HepG2 (cell line): Measurements from ENCODE around the gene RXFP1. TPM values are rescaled to one million over a fixed set of nuclear protein-coding genes. Genes with fewer than 3 reads are reported as not detected.

Experiments used
- CBX1 ChIP-seq: IDR thresholded peaks from one replicate; pipeline ENCODE4 v1.6.1; 2016; ENCODE audit warnings: antibody characterized with exemption, low read depth
- CHD4 ChIP-seq: fragments of 200-600 bp; sonication (generic); IDR thresholded peaks from 2 replicates; pipeline ENCODE4 v1.7.0; 2017; ENCODE audit warnings: mild to moderate bottlenecking, low read length, borderline replicate concordance
- GATAD1 ChIP-seq: IDR thresholded peaks from 2 replicates; pipeline ENCODE4 v1.6.1; 2016; ENCODE audit warnings: missing genetic modification reagents, missing compliant biosample characterization
- HNRNPLL ChIP-seq: fragments of 200-400 bp; formaldehyde crosslinking; IDR thresholded peaks from 2 replicates; pipeline ENCODE4 v1.6.1; 2017; ENCODE audit warnings: mild to moderate bottlenecking, low read depth, low read length; ENCODE audit not compliant: poor library complexity, severe bottlenecking
- MTA3 ChIP-seq: sonication (generic); formaldehyde crosslinking; IDR thresholded peaks from 2 replicates; pipeline ENCODE4 v1.4.0; 2020; ENCODE audit warnings: missing genetic modification reagents
- NCOR1 ChIP-seq: fragments of 200-600 bp; sonication (generic); IDR thresholded peaks from 2 replicates; pipeline ENCODE4 v1.7.0; 2017; ENCODE audit warnings: antibody characterized with exemption, low read length, borderline replicate concordance
- PATZ1 ChIP-seq: sonication (generic); formaldehyde crosslinking; IDR thresholded peaks from 2 replicates; pipeline ENCODE4 v1.4.0; 2020; ENCODE audit warnings: missing genetic modification reagents
- PHF5A ChIP-seq: IDR thresholded peaks from one replicate; pipeline ENCODE4 v1.6.1; 2018; ENCODE audit warnings: low read depth, missing genetic modification reagents; ENCODE audit not compliant: unreplicated experiment
- SIN3B ChIP-seq: fragments of 150-350 bp; IDR thresholded peaks from 2 replicates; pipeline ENCODE4 v1.6.1; 2014; ENCODE audit warnings: low read length
- SOX6 ChIP-seq, 2 experiments: fragments of 450-650 bp in 1 of 2; sonication (generic) in 1 of 2; formaldehyde crosslinking in 1 of 2; IDR thresholded peaks; 2 replicates each; pipeline versions ENCODE4 v1.4.0 to v1.6.1; 2017 to 2020; ENCODE audit warnings: antibody characterized with exemption in 1 of 2, mild to moderate bottlenecking in 1 of 2, missing genetic modification reagents in 1 of 2
- SRSF1 ChIP-seq: fragments of 200-400 bp; formaldehyde crosslinking; optimal IDR thresholded peaks from 2 replicates; pipeline ENCODE3; 2017; ENCODE audit warnings: mild to moderate bottlenecking, low read depth, low read length, moderate library complexity
- THYN1 ChIP-seq: sonication (generic); formaldehyde crosslinking; IDR thresholded peaks from 2 replicates; pipeline ENCODE4 v1.8.1; 2023; ENCODE audit warnings: low read depth, mild to moderate bottlenecking, moderate library complexity, missing genetic modification reagents, borderline replicate concordance
- ZFP36L1 ChIP-seq: sonication (generic); formaldehyde crosslinking; IDR thresholded peaks from 2 replicates; pipeline ENCODE4 v1.8.0; 2022; ENCODE audit warnings: mild to moderate bottlenecking, missing genetic modification reagents, moderate library complexity
- ZFP37 ChIP-seq: sonication (generic); formaldehyde crosslinking; IDR thresholded peaks from 2 replicates; pipeline ENCODE4 v1.4.0; 2020; ENCODE audit warnings: missing genetic modification reagents, borderline replicate concordance
- ZMAT5 ChIP-seq: sonication (generic); formaldehyde crosslinking; IDR thresholded peaks from 2 replicates; pipeline ENCODE4 v1.5.0; 2020; ENCODE audit warnings: mild to moderate bottlenecking, low read depth, missing genetic modification reagents, borderline replicate concordance
- ZNF136 ChIP-seq: sonication (generic); formaldehyde crosslinking; IDR thresholded peaks from 2 replicates; pipeline ENCODE4 v1.8.1; 2022; ENCODE audit warnings: low read depth, mild to moderate bottlenecking, moderate library complexity, missing genetic modification reagents
- ZNF260 ChIP-seq: sonication (generic); formaldehyde crosslinking; IDR thresholded peaks from 2 replicates; pipeline ENCODE4 v1.4.0; 2020; ENCODE audit warnings: missing genetic modification reagents, low read depth, mild to moderate bottlenecking, borderline replicate concordance
- ZNF263 ChIP-seq: sonication (generic); formaldehyde crosslinking; IDR thresholded peaks from 2 replicates; pipeline ENCODE4 v1.4.0; 2020; ENCODE audit warnings: missing genetic modification reagents
- ZNF350 ChIP-seq: sonication (generic); formaldehyde crosslinking; IDR thresholded peaks from 2 replicates; pipeline ENCODE4 v1.4.0; 2020; ENCODE audit warnings: mild to moderate bottlenecking, low read depth, missing genetic modification reagents, borderline replicate concordance
- ZNF430 ChIP-seq: sonication (generic); formaldehyde crosslinking; IDR thresholded peaks from 2 replicates; pipeline ENCODE4 v1.9.0; 2021; ENCODE audit warnings: mild to moderate bottlenecking, missing genetic modification reagents
- ZNF597 ChIP-seq: sonication (generic); formaldehyde crosslinking; IDR thresholded peaks from 2 replicates; pipeline ENCODE4 v1.5.0; 2020; ENCODE audit warnings: missing genetic modification reagents
- ZNF710 ChIP-seq: sonication (generic); formaldehyde crosslinking; IDR thresholded peaks from 2 replicates; pipeline ENCODE4 v1.5.0; 2020; ENCODE audit warnings: mild to moderate bottlenecking, missing genetic modification reagents, borderline replicate concordance
- ZNF749 ChIP-seq: sonication (generic); formaldehyde crosslinking; IDR thresholded peaks from 2 replicates; pipeline ENCODE4 v1.8.0; 2022; ENCODE audit warnings: mild to moderate bottlenecking, missing genetic modification reagents, moderate library complexity, borderline replicate concordance
- ZNF850 ChIP-seq: sonication (generic); formaldehyde crosslinking; conservative IDR thresholded peaks from 2 replicates; pipeline ENCODE4 v1.9.0; 2021; ENCODE audit warnings: mild to moderate bottlenecking, missing genetic modification reagents
- polyA plus RNA-seq, 8 experiments: library from polyadenylated mRNA; depleted of rRNA in 3 of 8; stranded (reverse) in 7 of 8; unstranded in 1 of 8; fragments of >200 nt; fragmentation: Illumina TruSeq in 4 of 8; extraction: Trizol in 4 of 8; gene quantifications; 2 replicates each; pipeline versions ENCODE4 v1.2.1 to v1.2.3, GENCODE V29; 2011 to 2016; ENCODE audit warnings: low read depth in 4 of 8, missing spikeins in 1 of 8, mixed read lengths in 1 of 8; ENCODE audit not compliant: insufficient read depth in 1 of 8
- total RNA-seq, 5 experiments: library from RNA; depleted of rRNA; stranded (reverse); fragments of >200 nt; fragmentation: Illumina TruSeq; extraction: Trizol; gene quantifications; 2 replicates each; pipeline ENCODE4 v1.2.3, GENCODE V29; 2016; ENCODE audit warnings: low read depth in 1 of 5

RXFP1 gene
- total and polyA plus RNA-seq, 2 of the 13 experiments (the other 11 are each of a cell fraction or from before 2014, with no cell fraction given) = not detected

- TF ChIP-seq ZFP36L1 (CRISPR knock-in tag) (peak; percentile 31; the same call in 1 of the 2 replicates), SOX6 (IDR thresholded peaks at IDR 0.05) (no peak), SOX6 (CRISPR knock-in tag; IDR thresholded peaks at IDR 0.05) (peak; percentile 91), ZFP37 (CRISPR knock-in tag) (peak; percentile 15; the same call in 1 of the 2 replicates), NCOR1 (peak; percentile 73; the same call in 1 of the 2 replicates), CBX1 (peak; percentile 79), SIN3B (no peak), MTA3 (CRISPR knock-in tag) (no peak), ZNF850 (CRISPR knock-in tag) (no peak), PATZ1 (CRISPR knock-in tag) (peak; percentile 72), HNRNPLL (peak; percentile 86), SRSF1 (peak; percentile 86), ZNF263 (CRISPR knock-in tag) (no peak), ZNF350 (peak; percentile 95), ZNF749 (CRISPR knock-in tag) (0 out of 2 replicates have a peak, but pooled peaks have one; percentile 70), ZNF597 (CRISPR knock-in tag) (no peak), GATAD1 (CRISPR knock-in tag) (peak; percentile 94), ZMAT5 (no peak), ZNF710 (peak; percentile 81), ZNF136 (no peak), THYN1 (CRISPR knock-in tag) (no peak), ZNF260 (CRISPR knock-in tag) (no peak), ZNF430 (CRISPR knock-in tag) (peak; percentile 48; the same call in 1 of the 2 replicates), PHF5A (peak; percentile 67), CHD4 (no peak)
Measured at GRCh38 chr4:158671915-158672806, 150.5 kb downstream of the RXFP1 start, which contains the start of gene ETFDH (continued).
